A673 (cell line): ENCODE results near the gene MN1. TPM values are rescaled to one million over a fixed set of nuclear protein-coding genes. Genes with fewer than 3 reads are reported as not detected.

Experiments used
- Bru-seq: library from RNA; stranded (reverse); fragments of 400-500 nt; gene quantifications from one replicate; lab custom pipeline; 2021; lab: Mats Ljungman, UMichigan
- BruChase-seq, 2 experiments: library from RNA; stranded (reverse); fragments of 400-500 nt; gene quantifications; one replicate each; lab custom pipeline; 2021; lab: Mats Ljungman, UMichigan
- BruUV-seq: library from RNA; stranded (reverse); fragments of 400-500 nt; replicated peaks from 2 replicates; lab custom pipeline; 2021; lab: Mats Ljungman, UMichigan
- CTCF ChIA-PET: fragments of 300-600 bp; sonication (Branson Sonifier 250); formaldehyde crosslinking; loops from one replicate; lab custom pipeline; 2022; ENCODE audit warnings: antibody characterized with exemption; lab: Charles Lee
- POLR2A ChIA-PET: fragments of 300-600 bp; sonication (Branson Sonifier 250); formaldehyde crosslinking; loops from one replicate; lab custom pipeline; 2022; ENCODE audit warnings: antibody characterized with exemption; ENCODE audit not compliant: low non-redundant PET; lab: Charles Lee
- DNase-seq: peaks from one replicate; pipeline ENCODE4 v3.0.0-alpha.2; 2015; ENCODE audit warnings: low spot score
- H3K27ac ChIP-seq: fragments of 200-600 bp; sonication (generic); 2 replicates; pipeline ENCODE4 v1.5.1; 2016; ENCODE audit warnings: mixed run types, low read depth, mild to moderate bottlenecking, mixed read lengths, antibody characterized with exemption, low read length; ENCODE audit not compliant: poor library complexity, severe bottlenecking
- H3K27me3 ChIP-seq: fragments of 200-600 bp; sonication (generic); replicated peaks from 2 replicates; pipeline ENCODE4 v1.6.1; 2017; ENCODE audit warnings: mixed run types, low read depth, mild to moderate bottlenecking, mixed read lengths, antibody characterized with exemption, low read length; ENCODE audit not compliant: insufficient read depth, poor library complexity
- H3K36me3 ChIP-seq: fragments of 200-600 bp; sonication (generic); 2 replicates; pipeline ENCODE4 v1.6.1; 2016; ENCODE audit warnings: mixed run types, mild to moderate bottlenecking, mixed read lengths, antibody characterized with exemption, low read length; ENCODE audit not compliant: insufficient read depth, poor library complexity, severe bottlenecking
- H3K4me1 ChIP-seq: fragments of 200-600 bp; sonication (generic); 2 replicates; pipeline ENCODE4 v1.6.1; 2017; ENCODE audit warnings: mixed run types, mild to moderate bottlenecking, mixed read lengths, antibody characterized with exemption, low read length; ENCODE audit not compliant: insufficient read depth, poor library complexity, severe bottlenecking
- H3K4me3 ChIP-seq: fragments of 200-600 bp; sonication (generic); 2 replicates; pipeline ENCODE4 v1.5.1; 2016; ENCODE audit warnings: low read depth, mixed run types, mild to moderate bottlenecking, mixed read lengths, low read length; ENCODE audit not compliant: poor library complexity, severe bottlenecking
- H3K9me3 ChIP-seq: fragments of 200-600 bp; sonication (generic); 2 replicates; pipeline ENCODE4 v1.6.1; 2016; ENCODE audit warnings: mixed run types, low read depth, mild to moderate bottlenecking, mixed read lengths, antibody characterized with exemption, low read length; ENCODE audit not compliant: poor library complexity, severe bottlenecking
- EZH2 ChIP-seq: fragments of 200-600 bp; sonication (generic); IDR thresholded peaks from 2 replicates; pipeline ENCODE4 v1.6.1; 2017; ENCODE audit warnings: borderline replicate concordance, low read depth, mild to moderate bottlenecking, mixed read lengths, antibody characterized with exemption, low read length; ENCODE audit not compliant: poor library complexity, severe bottlenecking
- intact Hi-C: fragments of 100-400 bp; cut with micrococcal nuclease; formaldehyde crosslinking; loops from one replicate; pipeline ENCODE4 v1.10.0; 2022; ENCODE audit not compliant: unreplicated experiment
- long read RNA-seq: library from polyadenylated mRNA; stranded (forward); transcript quantifications from one replicate; pipeline ENCODE4 v2.0.0, GENCODE V29; 2022
- total RNA-seq: library from RNA; stranded (reverse); gene quantifications from 2 replicates; pipeline ENCODE4 v1.2.3, GENCODE V29; 2021
- TF ChIP-seq, protein P1 (sequence below): fragments of 300-800, 200-600 bp; sonication (generic); conservative IDR thresholded peaks from 2 replicates; pipeline ENCODE4 v1.5.1; 2017; ENCODE audit warnings: low read depth, mild to moderate bottlenecking, antibody characterized with exemption, low read length, moderate library complexity, mixed read lengths

The MN1 gene
- total RNA-seq (8.4 and 10.3 TPM in 2 replicates), Bru-seq, nascent RNA (percentile 60 among the genes with signal in this experiment), BruChase-seq, experiment 1, labeled RNA remaining after a 2-hour chase (percentile 63 among the genes with signal in this experiment), BruChase-seq, experiment 2, labeled RNA remaining after a 6-hour chase (percentile 62 among the genes with signal in this experiment)
- long read RNA-seq, full-length matches to known transcripts: 1 of 50 reads
- long read RNA-seq, partial matches to known transcripts: 0 of 50 reads
- long read RNA-seq, other reads (novel, unspliced or antisense): 49 of 50 reads

DNA sequence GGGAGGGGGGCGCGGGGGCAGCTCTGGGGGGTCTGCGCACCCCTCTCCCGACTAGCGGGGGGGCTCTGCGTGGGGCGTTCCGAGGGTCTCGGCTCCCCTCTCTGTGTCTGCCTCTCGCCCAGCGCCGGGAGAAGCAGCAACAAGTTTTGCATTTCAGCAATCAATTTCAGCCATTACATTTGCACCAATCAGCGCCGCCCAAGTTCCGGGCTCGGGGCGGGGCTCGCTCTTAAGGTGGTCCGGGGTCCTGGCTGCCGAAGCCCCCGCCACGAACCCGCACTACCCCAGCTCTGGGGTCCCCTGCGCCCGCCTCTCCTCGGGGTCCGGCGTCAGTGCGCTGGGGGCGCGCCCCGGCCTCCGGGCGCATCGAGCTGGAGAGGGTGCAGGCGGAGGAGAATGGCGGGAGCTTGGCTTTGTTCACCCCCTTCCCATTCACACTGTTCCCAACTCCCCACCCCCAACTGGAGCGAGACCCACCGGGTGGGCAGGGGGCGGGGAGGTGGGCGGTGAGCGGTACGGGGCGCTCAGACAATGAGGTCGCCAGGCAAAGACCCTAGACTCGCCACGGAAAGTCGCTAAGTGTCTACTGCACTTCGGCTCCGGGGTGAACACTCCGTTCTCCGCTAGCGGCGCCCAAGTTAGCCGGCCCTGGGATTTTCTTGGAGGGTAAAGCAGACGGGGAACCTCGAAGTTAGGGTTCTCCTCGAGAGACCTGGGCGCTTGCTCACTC lies at the start of gene MN1:
Gene MN1 (minus strand): TSS at position 141 of the 730 bp plus-strand sequence. CDS start 1,213 bp downstream, outside the sequence.
- CTCF ChIA-PET: interaction anchor here (0.7 kb wide), 1 partner anchor 47 kb away, joined by 3 read pairs; no protein-coding TSS in a partner anchor
- peak within 1 kb of the TSS; percentile 95 for H3K27ac ChIP-seq
- POLR2A ChIA-PET: no interaction called here

DNA sequence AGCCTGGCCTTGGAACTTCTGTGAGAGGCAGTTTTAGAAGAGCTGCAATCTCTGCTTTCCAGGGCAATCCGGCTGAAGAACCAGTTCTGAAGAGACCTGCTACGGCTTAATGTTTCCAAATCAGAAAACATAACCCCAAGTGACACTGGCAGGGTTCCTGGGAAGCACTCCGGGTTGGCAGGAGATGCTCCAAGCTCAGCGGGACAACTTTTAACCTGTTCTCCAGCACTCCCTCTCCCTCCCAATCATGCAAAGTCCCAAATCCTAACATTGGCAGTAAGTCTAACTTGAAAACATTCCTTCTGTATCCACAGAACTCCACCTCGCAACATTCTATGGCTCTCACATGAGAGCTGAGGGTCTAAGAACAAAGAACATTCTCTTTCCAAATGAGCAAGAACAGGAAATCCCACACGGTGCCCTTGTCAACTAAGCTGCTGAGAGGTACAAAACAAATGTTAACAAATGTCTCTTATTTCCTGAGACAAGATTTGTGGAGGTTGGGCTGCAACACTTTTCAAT lies 48.5 kb upstream of the MN1 start:
- TF ChIP-seq, protein P1, sequence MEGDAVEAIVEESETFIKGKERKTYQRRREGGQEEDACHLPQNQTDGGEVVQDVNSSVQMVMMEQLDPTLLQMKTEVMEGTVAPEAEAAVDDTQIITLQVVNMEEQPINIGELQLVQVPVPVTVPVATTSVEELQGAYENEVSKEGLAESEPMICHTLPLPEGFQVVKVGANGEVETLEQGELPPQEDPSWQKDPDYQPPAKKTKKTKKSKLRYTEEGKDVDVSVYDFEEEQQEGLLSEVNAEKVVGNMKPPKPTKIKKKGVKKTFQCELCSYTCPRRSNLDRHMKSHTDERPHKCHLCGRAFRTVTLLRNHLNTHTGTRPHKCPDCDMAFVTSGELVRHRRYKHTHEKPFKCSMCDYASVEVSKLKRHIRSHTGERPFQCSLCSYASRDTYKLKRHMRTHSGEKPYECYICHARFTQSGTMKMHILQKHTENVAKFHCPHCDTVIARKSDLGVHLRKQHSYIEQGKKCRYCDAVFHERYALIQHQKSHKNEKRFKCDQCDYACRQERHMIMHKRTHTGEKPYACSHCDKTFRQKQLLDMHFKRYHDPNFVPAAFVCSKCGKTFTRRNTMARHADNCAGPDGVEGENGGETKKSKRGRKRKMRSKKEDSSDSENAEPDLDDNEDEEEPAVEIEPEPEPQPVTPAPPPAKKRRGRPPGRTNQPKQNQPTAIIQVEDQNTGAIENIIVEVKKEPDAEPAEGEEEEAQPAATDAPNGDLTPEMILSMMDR: no peak
- TF ChIP-seq EZH2: no peak
- CTCF ChIA-PET: no interaction called here
- Histone ChIP-seq H3K27me3 (no peaks in the 10 kb centered on the region), H3K4me1 (peaks cover 60% of the 10 kb centered on the region), H3K36me3 (peaks cover 30% of the 10 kb centered on the region), H3K4me3 (no peak overlapping the region), H3K27ac (peak overlapping the region; percentile 85), H3K9me3 (no peaks in the 10 kb centered on the region)
- intact Hi-C loops: no loop called here
- BruUV-seq: no TSS peak
- POLR2A ChIA-PET: no interaction called here
- peak; percentile 95 for DNase-seq

More for the DNA sequence above, at the start of gene MN1:
- Histone ChIP-seq H3K4me3 (peak within 1 kb of the TSS; percentile 94), H3K27me3 (no peaks in the 10 kb centered on the region), H3K9me3 (no peaks in the 10 kb centered on the region), H3K4me1 (peaks cover 16% of the 10 kb centered on the region), H3K36me3 (peaks cover 4% of the 10 kb centered on the region)
- TF ChIP-seq, protein P1: peak; percentile 22; the same call in 1 of the 2 replicates
- no peak for TF ChIP-seq EZH2
- BruUV-seq: no TSS peak
- intact Hi-C loops: loop anchor here (5.0 to 10.0 kb wide), 4 partner anchors 247 to 1127 kb away; no protein-coding TSS in a partner anchor
- DNase-seq: peak; percentile 75

DNA sequence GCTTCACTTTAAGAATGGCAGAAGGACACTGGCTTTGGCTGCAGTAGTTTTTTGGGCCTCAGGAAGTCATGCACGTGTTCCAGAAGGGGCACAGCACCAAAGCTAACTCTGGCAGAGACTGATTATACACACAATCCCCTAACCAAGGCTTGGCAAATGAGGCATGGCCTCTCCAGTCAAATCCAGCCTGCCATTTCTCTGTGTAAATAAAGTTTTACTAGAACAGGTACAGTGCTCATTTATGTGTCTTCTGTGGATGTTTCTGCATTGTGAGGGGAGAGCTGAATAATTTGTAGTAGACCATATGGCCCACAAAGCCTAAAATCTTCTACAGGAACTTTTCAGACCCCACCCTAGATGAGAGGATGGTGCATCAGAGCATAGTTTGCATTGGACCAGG lies 46.4 kb upstream of the MN1 start:
- TF ChIP-seq EZH2: no peak
- TF ChIP-seq, protein P1: no peak
- DNase-seq: no peak
- BruUV-seq: no TSS peak
- intact Hi-C loops: no loop called here
- ChIA-PET CTCF (no interaction called here), POLR2A (no interaction called here)
- Histone ChIP-seq H3K27ac (no peak overlapping the region), H3K4me3 (no peak overlapping the region), H3K4me1 (peaks cover 59% of the 10 kb centered on the region), H3K9me3 (no peaks in the 10 kb centered on the region), H3K36me3 (peaks cover 14% of the 10 kb centered on the region), H3K27me3 (no peaks in the 10 kb centered on the region)
